ENCODE data around the gene SPRR2E. TPM values are rescaled to one million over a fixed set of nuclear protein-coding genes. Genes with fewer than 3 reads are reported as not detected.

Gene SPRR2E
- total and polyA plus RNA-seq, 2 of the 8 experiments (the other 6 are each of a cell fraction or from before 2014, with no cell fraction given): not detected

DNA sequence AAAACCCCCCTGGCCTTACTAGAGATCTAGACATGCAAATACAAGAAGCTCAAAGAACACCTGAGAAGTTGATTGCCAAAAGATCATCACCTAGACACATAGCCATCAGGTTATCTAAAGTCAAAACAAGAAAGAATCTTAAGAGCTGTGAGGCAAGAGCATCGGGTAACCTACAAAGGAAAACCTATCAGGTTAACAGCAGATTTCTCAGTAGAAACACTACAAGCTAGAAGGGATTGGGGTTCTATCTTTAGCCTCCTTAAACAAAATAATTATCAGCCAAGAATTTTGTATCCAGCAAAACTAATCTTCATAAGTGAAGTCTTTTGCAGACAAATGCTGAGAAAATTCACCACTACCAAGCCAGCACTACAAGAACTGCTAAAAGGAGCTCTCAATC is 31.2 kb upstream of the SPRR2E start:
- no peak overlapping the region for H4K8ac ChIP-seq (ENCODE audit: extremely low read depth, insufficient read depth, low read length)
- no peak overlapping the region for H2BK5ac ChIP-seq (ENCODE audit: low read depth, low read length)
- CTCF ChIA-PET (ENCODE audit: partially characterized antibody): interaction anchor here (1.4 kb wide), 1 partner anchor 68 kb away, joined by 3 read pairs; no protein-coding TSS in a partner anchor
- H3K56ac ChIP-seq (replicated peaks; ENCODE audit: insufficient read length, low read depth, low read length): no peak overlapping the region
- H2BK12ac ChIP-seq (ENCODE audit: low read depth, low read length): no peak overlapping the region
- no peak overlapping the region for H2AFZ ChIP-seq (ENCODE audit: low read length)
- WGBS, 2 experiments (ENCODE audit: extremely low coverage in 1 of 2, insufficient coverage in 1 of 2, insufficient read length in 1 of 2, insufficient replicate concordance in 2 of 2, low coverage in 1 of 2, low lambda C conversion rate in 2 of 2, missing lambda C conversion rate in 1 of 2): 88% methylated on average over 1 of the region's 1 CpG; no CpG with 5 or more reads in 1 of the 2 experiments
- H4K91ac ChIP-seq (replicated peaks; ENCODE audit: insufficient read length, low read length): no peak overlapping the region
- H3K27ac ChIP-seq (ENCODE audit: low read depth, low read length): no peak overlapping the region
- no peak overlapping the region for H3K18ac ChIP-seq (ENCODE audit: extremely low read depth, low read length)
- H3K4me1 ChIP-seq (replicated peaks in 1 of 4; ENCODE audit: control insufficient read depth in 3 of 4, insufficient read depth in 4 of 4, low read length in 3 of 4): peaks cover 0 to 5% (median 2%) of the 10 kb centered on the region in 4 experiments; a peak in 2 of 7 replicates
- peaks cover 3 to 14% of the 10 kb centered on the region in 2 experiments; a peak in 3 of 4 replicates for H3K9me3 ChIP-seq (ENCODE audit: insufficient read depth in 2 of 2, low read depth in 1 of 2, low read length in 1 of 2)
- no peaks in the 10 kb centered on the region for H3K27me3 ChIP-seq (replicated peaks in 1 of 4; ENCODE audit: control insufficient read depth in 3 of 4, extremely low read depth in 1 of 4, insufficient read depth in 3 of 4, low read length in 3 of 4)
- no peak overlapping the region for H3K23ac ChIP-seq (ENCODE audit: insufficient read length)
- H3K4me2 ChIP-seq (ENCODE audit: insufficient read depth in 1 of 2, low read depth in 2 of 2, low read length in 2 of 2): no peak overlapping the region
- H2BK120ac ChIP-seq (replicated peaks; ENCODE audit: low read depth, low read length): no peak overlapping the region
- no peaks in the 10 kb centered on the region for H4K20me1 ChIP-seq (replicated peaks in 1 of 2; ENCODE audit: control insufficient read depth in 1 of 2, insufficient read depth in 2 of 2, low read length in 2 of 2)
- POLR2A ChIA-PET (ENCODE audit: partially characterized antibody): no interaction called here
- no peaks in the 10 kb centered on the region for H3K23me2 ChIP-seq (ENCODE audit: low read depth, low read length)
- no peak overlapping the region for H4K5ac ChIP-seq (ENCODE audit: insufficient read length, low read depth, low read length)
- H2BK15ac ChIP-seq (ENCODE audit: low read length): no peak overlapping the region
- no peak overlapping the region; a peak in 1 of 8 replicates for H3K4me3 ChIP-seq (ENCODE audit: extremely low read depth in 1 of 4, insufficient read depth in 2 of 4, low read depth in 3 of 4, low read length in 4 of 4)
- no peak overlapping the region for H2BK20ac ChIP-seq (ENCODE audit: low read length)
- H3K4ac ChIP-seq (replicated peaks; ENCODE audit: insufficient read length, low read depth, low read length): no peak overlapping the region
- H3K36me3 ChIP-seq (ENCODE audit: control insufficient read depth in 2 of 4, insufficient read depth in 4 of 4, low read length in 3 of 4): no peaks in the 10 kb centered on the region; a peak in 2 of 8 replicates
- no peaks in the 10 kb centered on the region for H3K79me1 ChIP-seq (ENCODE audit: low read depth, low read length)
- no peak overlapping the region for H2AK5ac ChIP-seq (ENCODE audit: low read depth, low read length)
- no peak overlapping the region for H3K14ac ChIP-seq (ENCODE audit: insufficient read length)
- no peak overlapping the region for H3K9ac ChIP-seq (replicated peaks in 1 of 4; ENCODE audit: extremely low read depth in 1 of 4, low read depth in 3 of 4, low read length in 3 of 4)
- DNase-seq (ENCODE audit: low read depth in 1 of 2, low spot score in 2 of 2): no peak
- no peak for FAIRE-seq
- H3K79me2 ChIP-seq (ENCODE audit: control insufficient read depth in 1 of 2, insufficient read depth in 2 of 2, low read length in 2 of 2): no peaks in the 10 kb centered on the region
- TF ChIP-seq CBX8 (IDR thresholded peaks at IDR 0.05; ENCODE audit: borderline replicate concordance, low read depth, low read length): no peak
- TF ChIP-seq BCL11A (IDR thresholded peaks at IDR 0.05; ENCODE audit: low read depth in 2 of 2, low read length in 2 of 2): no peak
- no peak for TF ChIP-seq RAD21 (IDR thresholded peaks at IDR 0.05 in 1 of 2, conservative IDR thresholded peaks at IDR 0.05 in 1 of 2; ENCODE audit: low read depth in 2 of 2, low read length in 2 of 2)
- TF ChIP-seq RNF2 (IDR thresholded peaks at IDR 0.05; ENCODE audit: borderline replicate concordance, low read depth, low read length, missing control alignments, poor library complexity, severe bottlenecking): no peak
- TF ChIP-seq SIRT6 (IDR thresholded peaks at IDR 0.05; ENCODE audit: low read length): no peak
- TF ChIP-seq BACH1 (IDR thresholded peaks at IDR 0.05; ENCODE audit: low read length): no peak
- no peak for TF ChIP-seq TEAD4 (IDR thresholded peaks at IDR 0.05; ENCODE audit: low read depth, low read length)
- TF ChIP-seq FOSL1 (IDR thresholded peaks at IDR 0.05; ENCODE audit: insufficient read depth, low read depth, low read length): no peak
- no peak for TF ChIP-seq TCF12 (IDR thresholded peaks at IDR 0.05; ENCODE audit: low read depth, low read length)
- TF ChIP-seq ASH2L (IDR thresholded peaks at IDR 0.05; ENCODE audit: low read length): no peak
- no peak for TF ChIP-seq NANOG (IDR thresholded peaks at IDR 0.05; ENCODE audit: insufficient read depth, low read depth, low read length, poor library complexity, severe bottlenecking)
- TF ChIP-seq YY1 (IDR thresholded peaks at IDR 0.05; ENCODE audit: low read depth, low read length): no peak
- TF ChIP-seq ZNF274 (IDR thresholded peaks at IDR 0.05; ENCODE audit: borderline replicate concordance, extremely low read depth, low read length): no peak
- no peak for TF ChIP-seq PHF8 (conservative IDR thresholded peaks at IDR 0.05; ENCODE audit: low read depth, low read length)

Measured in H1 (cell line).